WTC11 (cell line): ENCODE results near the gene FFAR2.

Source experiments
- ELF4 ChIP-seq: sonication (generic); formaldehyde crosslinking; IDR thresholded peaks from 2 replicates; pipeline ENCODE4 v1.8.1; 2022; ENCODE audit warnings: low read depth, mild to moderate bottlenecking, moderate library complexity, missing genetic modification reagents
- ETV6 ChIP-seq: sonication (generic); formaldehyde crosslinking; IDR thresholded peaks from 2 replicates; pipeline ENCODE4 v1.8.1; 2022; ENCODE audit warnings: mild to moderate bottlenecking, missing genetic modification reagents
- NFYB ChIP-seq: sonication (generic); formaldehyde crosslinking; conservative IDR thresholded peaks from 2 replicates; pipeline ENCODE4 v1.8.0; 2022; ENCODE audit warnings: low read depth, missing genetic modification reagents
- TF ChIP-seq, protein P1 (sequence below): fragments of 200-600 bp; IDR thresholded peaks from 2 replicates; pipeline ENCODE4 v1.8.0; 2022; ENCODE audit warnings: antibody characterized with exemption

DNA sequence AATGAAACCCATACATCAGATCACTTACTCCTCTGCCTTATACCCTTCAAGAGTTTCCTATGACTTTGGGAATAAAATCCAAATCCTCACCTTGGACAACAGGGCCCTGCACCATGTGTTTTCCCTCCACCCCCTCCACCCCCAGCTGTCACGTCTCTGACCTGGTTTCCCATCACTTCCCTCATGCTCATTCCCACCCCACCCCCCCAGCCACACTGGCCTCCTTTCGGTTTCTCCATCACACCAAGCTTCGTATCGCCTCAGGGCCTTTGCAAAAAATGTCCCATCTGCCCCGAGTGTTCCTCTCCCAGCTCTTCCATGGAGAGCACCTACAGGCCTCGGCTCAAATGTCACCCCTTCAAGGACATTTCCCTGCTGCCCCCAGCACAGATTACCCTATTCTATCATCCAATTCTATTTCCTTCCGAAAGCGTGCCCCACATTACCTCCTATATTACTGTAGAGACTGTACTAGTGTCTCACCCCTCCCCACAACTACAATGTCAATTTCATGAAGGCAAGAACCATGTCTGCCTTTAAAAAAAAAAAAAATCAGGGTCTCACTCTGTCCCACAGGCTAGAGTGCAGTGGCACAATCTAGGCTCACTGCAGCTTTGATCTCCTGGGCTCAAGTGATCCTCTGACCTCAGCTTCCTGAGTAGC, 16.8 kb upstream of the FFAR2 start:
- TF ChIP-seq, protein P1, sequence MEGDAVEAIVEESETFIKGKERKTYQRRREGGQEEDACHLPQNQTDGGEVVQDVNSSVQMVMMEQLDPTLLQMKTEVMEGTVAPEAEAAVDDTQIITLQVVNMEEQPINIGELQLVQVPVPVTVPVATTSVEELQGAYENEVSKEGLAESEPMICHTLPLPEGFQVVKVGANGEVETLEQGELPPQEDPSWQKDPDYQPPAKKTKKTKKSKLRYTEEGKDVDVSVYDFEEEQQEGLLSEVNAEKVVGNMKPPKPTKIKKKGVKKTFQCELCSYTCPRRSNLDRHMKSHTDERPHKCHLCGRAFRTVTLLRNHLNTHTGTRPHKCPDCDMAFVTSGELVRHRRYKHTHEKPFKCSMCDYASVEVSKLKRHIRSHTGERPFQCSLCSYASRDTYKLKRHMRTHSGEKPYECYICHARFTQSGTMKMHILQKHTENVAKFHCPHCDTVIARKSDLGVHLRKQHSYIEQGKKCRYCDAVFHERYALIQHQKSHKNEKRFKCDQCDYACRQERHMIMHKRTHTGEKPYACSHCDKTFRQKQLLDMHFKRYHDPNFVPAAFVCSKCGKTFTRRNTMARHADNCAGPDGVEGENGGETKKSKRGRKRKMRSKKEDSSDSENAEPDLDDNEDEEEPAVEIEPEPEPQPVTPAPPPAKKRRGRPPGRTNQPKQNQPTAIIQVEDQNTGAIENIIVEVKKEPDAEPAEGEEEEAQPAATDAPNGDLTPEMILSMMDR, result no peak
- no peak for TF ChIP-seq ETV6 (CRISPR knock-in tag)
- TF ChIP-seq ELF4 (CRISPR knock-in tag), result no peak
- TF ChIP-seq NFYB (CRISPR knock-in tag), result no peak
